IPS DF 6.9 (cell line): ENCODE measurements around the gene ITGA8.
A peak's percentile ranks its signal among the peaks of the same experiment; 100 is the strongest.
"Not testable (repeated sequence)": the region's sequence is repeated elsewhere in the genome, so short reads cannot be mapped to it uniquely, and the experiment has no call there.

Experiments
- DNase-seq: peaks from one replicate; pipeline ENCODE4 v3.0.0-alpha.2; 2013; ENCODE audit warnings: low read depth, low spot score
- H3K27ac ChIP-seq: one replicate; pipeline ENCODE4 v1.5.1; 2013; ENCODE audit warnings: low read length, control low read depth
- H3K27me3 ChIP-seq: 2 replicates; pipeline ENCODE4 v1.6.1; 2013; ENCODE audit warnings: mild to moderate bottlenecking, low read length; ENCODE audit not compliant: control insufficient read depth, insufficient read depth
- H3K36me3 ChIP-seq: 2 replicates; pipeline ENCODE4 v1.6.1; 2013; ENCODE audit warnings: low read length; ENCODE audit not compliant: control insufficient read depth, insufficient read depth
- H3K4me1 ChIP-seq: 2 replicates; pipeline ENCODE4 v1.6.1; 2013; ENCODE audit warnings: low read length; ENCODE audit not compliant: control insufficient read depth, insufficient read depth
- H3K4me3 ChIP-seq: 2 replicates; pipeline ENCODE4 v1.5.1; 2013; ENCODE audit warnings: mild to moderate bottlenecking, low read length
- H3K9me3 ChIP-seq: 2 replicates; pipeline ENCODE4 v1.6.1; 2013; ENCODE audit warnings: low read length, inconsistent platforms; ENCODE audit not compliant: control insufficient read depth, insufficient read depth
- WGBS: extraction: QIAGEN DNeasy Blood & Tissue Kit; methylation state at CpG from one replicate; pipeline ENCODE4 v1.1.7; 2013; ENCODE audit warnings: mixed read lengths, missing lambda C conversion rate; ENCODE audit not compliant: insufficient read length, insufficient coverage; 5-methylcytosine and 5-hydroxymethylcytosine counted together

Gene ITGA8

GRCh38 chr10:15543994-15544393, 175.7 kb downstream of the ITGA8 start:
- no peaks in the 10 kb centered on the region for H3K36me3 ChIP-seq

GRCh38 chr10:15542817-15543216, 176.9 kb downstream of the ITGA8 start:
- no peaks in the 10 kb centered on the region for H3K36me3 ChIP-seq
- no peak overlapping the region for H3K4me3 ChIP-seq
- H3K4me1 ChIP-seq, result no peaks in the 10 kb centered on the region
- H3K27ac ChIP-seq, result no peak overlapping the region
- no CpG with 5 or more reads among the region's 3 CpGs for WGBS
- no peaks in the 10 kb centered on the region for H3K9me3 ChIP-seq
- DNase-seq, result no peak
- no peaks in the 10 kb centered on the region for H3K27me3 ChIP-seq

More at GRCh38 chr10:15543994-15544393, 175.7 kb downstream of the ITGA8 start:
- Histone ChIP-seq H3K4me1 (no peaks in the 10 kb centered on the region), H3K27ac (no peak overlapping the region), H3K27me3 (no peaks in the 10 kb centered on the region), H3K4me3 (no peak overlapping the region), H3K9me3 (no peaks in the 10 kb centered on the region)
- DNase-seq, result no peak
- no CpG with 5 or more reads among the region's 1 CpG for WGBS

- Histone ChIP-seq H3K27me3 (no peaks in the 10 kb centered on the region), H3K9me3 (no peaks in the 10 kb centered on the region), H3K4me3 (no peak overlapping the region), H3K4me1 (no peaks in the 10 kb centered on the region), H3K36me3 (no peaks in the 10 kb centered on the region), H3K27ac (no peak overlapping the region)
- DNase-seq, result no peak
- WGBS, result no CpG with 5 or more reads among the region's 1 CpG
Measured at GRCh38 chr10:15541376-15541775, 178.3 kb downstream of the ITGA8 start.

GRCh38 chr10:15540727-15541126, 179.0 kb downstream of the ITGA8 start:
- no peaks in the 10 kb centered on the region for H3K27me3 ChIP-seq
- no CpG with 5 or more reads among the region's 2 CpGs for WGBS
- no peak overlapping the region for H3K27ac ChIP-seq
- H3K9me3 ChIP-seq, result no peaks in the 10 kb centered on the region
- H3K36me3 ChIP-seq, result no peaks in the 10 kb centered on the region
- H3K4me3 ChIP-seq, result no peak overlapping the region
- peak; percentile 16 for DNase-seq
- no peaks in the 10 kb centered on the region for H3K4me1 ChIP-seq

- no CpG with 5 or more reads among the region's 1 CpG for WGBS
- DNase-seq, result no peak
- no peaks in the 10 kb centered on the region for H3K4me1 ChIP-seq
- no peaks in the 10 kb centered on the region for H3K9me3 ChIP-seq
- no peak overlapping the region for H3K4me3 ChIP-seq
- no peaks in the 10 kb centered on the region for H3K27me3 ChIP-seq
- no peak overlapping the region for H3K27ac ChIP-seq
- no peaks in the 10 kb centered on the region for H3K36me3 ChIP-seq
Measured at GRCh38 chr10:15539262-15539661, 180.5 kb downstream of the ITGA8 start.

- not testable (repeated sequence) for DNase-seq, H3K4me1 ChIP-seq, H3K4me3 ChIP-seq, H3K27ac ChIP-seq, H3K36me3 ChIP-seq, H3K9me3 ChIP-seq, H3K27me3 ChIP-seq
- WGBS, result no CpG with 5 or more reads among the region's 31 CpGs
Measured at GRCh38 chr10:15534928-15535538, 184.7 kb downstream of the ITGA8 start.

GRCh38 chr10:15531927-15532722, 187.6 kb downstream of the ITGA8 start:
- H3K4me1 ChIP-seq, result no peaks in the 10 kb centered on the region
- WGBS, result no CpG with 5 or more reads among the region's 13 CpGs
- no peaks in the 10 kb centered on the region for H3K27me3 ChIP-seq
- DNase-seq, result no peak
- no peak overlapping the region for H3K27ac ChIP-seq
- H3K9me3 ChIP-seq, result no peaks in the 10 kb centered on the region
- no peak overlapping the region for H3K4me3 ChIP-seq
- no peaks in the 10 kb centered on the region for H3K36me3 ChIP-seq

GRCh38 chr10:15528859-15529239, 190.9 kb downstream of the ITGA8 start:
- Histone ChIP-seq H3K27ac (no peak overlapping the region), H3K4me3 (no peak overlapping the region), H3K27me3 (no peaks in the 10 kb centered on the region), H3K36me3 (no peaks in the 10 kb centered on the region), H3K4me1 (no peaks in the 10 kb centered on the region), H3K9me3 (no peaks in the 10 kb centered on the region)
- WGBS, result no CpG with 5 or more reads among the region's 4 CpGs
- DNase-seq, result no peak

- H3K27ac ChIP-seq, result no peak overlapping the region
- H3K9me3 ChIP-seq, result no peaks in the 10 kb centered on the region
- H3K4me1 ChIP-seq, result no peaks in the 10 kb centered on the region
- no CpG with 5 or more reads among the region's 3 CpGs for WGBS
- no peak for DNase-seq
- H3K4me3 ChIP-seq, result no peak overlapping the region
- no peaks in the 10 kb centered on the region for H3K27me3 ChIP-seq
- H3K36me3 ChIP-seq, result no peaks in the 10 kb centered on the region
Measured at GRCh38 chr10:15526754-15527153, 193.0 kb downstream of the ITGA8 start.

- H3K9me3 ChIP-seq, result no peaks in the 10 kb centered on the region
- no peaks in the 10 kb centered on the region for H3K4me1 ChIP-seq
- no peaks in the 10 kb centered on the region for H3K36me3 ChIP-seq
- no peaks in the 10 kb centered on the region for H3K27me3 ChIP-seq
- no peak overlapping the region for H3K27ac ChIP-seq
- WGBS, result no CpG with 5 or more reads among the region's 11 CpGs
- DNase-seq, result no peak
- H3K4me3 ChIP-seq, result no peak overlapping the region
Measured at GRCh38 chr10:15521328-15521903, 198.3 kb downstream of the ITGA8 start.
